AG04449 (cell line): ENCODE results near the gene TUBA3D.
"Not testable (repeated sequence)": the region's sequence is repeated elsewhere in the genome, so short reads cannot be mapped to it uniquely, and the experiment has no call there.

Source experiments
- CTCF ChIA-PET: fragments of 350-600 bp; formaldehyde crosslinking; extraction: SDS; loops from one replicate; lab custom pipeline; 2021; ENCODE audit warnings: antibody characterized with exemption; lab: Yijun Ruan, JAX
- POLR2A ChIA-PET: fragments of 400-600, 350-600 bp; formaldehyde crosslinking; extraction: SDS; loops from one replicate; lab custom pipeline; 2020; ENCODE audit warnings: antibody characterized with exemption, inconsistent platforms; lab: Yijun Ruan, JAX
- DNase-seq: peaks from one replicate; pipeline ENCODE4 v3.0.0-alpha.2; 2010; ENCODE audit warnings: low read depth, low spot score
- H3K4me3 ChIP-seq: 2 replicates; pipeline ENCODE4 v1.5.1; 2011; ENCODE audit warnings: low read depth, mild to moderate bottlenecking, control low read depth, low read length

Gene TUBA3D

DNA sequence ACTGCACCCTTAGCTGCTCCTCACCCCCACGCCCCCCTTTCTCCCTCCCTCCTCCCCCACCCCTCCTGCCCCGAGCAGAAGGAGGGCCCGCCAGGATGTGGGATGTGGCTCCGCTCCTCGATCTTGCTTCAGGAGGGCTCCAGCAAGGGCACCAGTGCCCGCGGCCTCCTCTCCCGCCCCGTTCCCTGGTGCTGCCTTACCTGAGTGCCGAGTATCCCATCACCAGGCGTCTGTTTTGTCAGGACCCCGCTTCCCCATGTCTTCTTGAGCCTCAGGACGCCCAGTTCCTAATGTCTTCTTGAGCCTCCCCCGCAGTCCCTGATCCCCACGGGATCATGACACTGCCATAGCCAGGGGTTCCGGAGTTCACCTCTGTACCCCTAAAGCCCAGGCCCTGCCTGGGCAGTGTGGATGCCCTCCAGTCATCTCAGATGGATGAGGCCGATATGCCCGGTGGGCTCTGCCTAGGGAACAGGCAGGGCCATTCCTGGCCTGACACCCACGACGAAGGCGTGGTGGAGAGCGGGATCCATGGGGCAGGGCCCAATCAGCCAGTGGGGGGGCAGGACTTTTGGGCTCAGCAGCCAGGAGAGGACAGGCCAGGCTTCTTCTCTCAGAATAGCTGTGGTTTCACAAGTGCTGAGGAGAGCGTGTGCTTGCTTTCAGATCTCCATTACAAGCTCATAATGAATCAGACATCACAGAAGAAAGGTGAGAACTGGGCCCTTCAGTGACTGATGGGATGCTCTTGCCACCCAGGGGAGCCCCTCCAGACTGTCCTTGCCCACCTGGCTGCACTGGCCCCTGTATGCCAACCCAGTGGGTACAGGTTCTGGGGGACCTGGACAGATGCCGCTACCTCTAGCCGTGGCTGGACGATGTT lies 53.3 kb downstream of the TUBA3D start:
- CTCF ChIA-PET, DNase-seq, POLR2A ChIA-PET, H3K4me3 ChIP-seq: not testable (repeated sequence)

- POLR2A ChIA-PET, DNase-seq, CTCF ChIA-PET, H3K4me3 ChIP-seq: not testable (repeated sequence)
Observed at GRCh38 chr2:131529864-131530445, 54.0 kb downstream of the TUBA3D start.

GRCh38 chr2:131530626-131531344 lies 54.9 kb downstream of the TUBA3D start:
- H3K4me3 ChIP-seq, DNase-seq, POLR2A ChIA-PET, CTCF ChIA-PET: not testable (repeated sequence)

DNA sequence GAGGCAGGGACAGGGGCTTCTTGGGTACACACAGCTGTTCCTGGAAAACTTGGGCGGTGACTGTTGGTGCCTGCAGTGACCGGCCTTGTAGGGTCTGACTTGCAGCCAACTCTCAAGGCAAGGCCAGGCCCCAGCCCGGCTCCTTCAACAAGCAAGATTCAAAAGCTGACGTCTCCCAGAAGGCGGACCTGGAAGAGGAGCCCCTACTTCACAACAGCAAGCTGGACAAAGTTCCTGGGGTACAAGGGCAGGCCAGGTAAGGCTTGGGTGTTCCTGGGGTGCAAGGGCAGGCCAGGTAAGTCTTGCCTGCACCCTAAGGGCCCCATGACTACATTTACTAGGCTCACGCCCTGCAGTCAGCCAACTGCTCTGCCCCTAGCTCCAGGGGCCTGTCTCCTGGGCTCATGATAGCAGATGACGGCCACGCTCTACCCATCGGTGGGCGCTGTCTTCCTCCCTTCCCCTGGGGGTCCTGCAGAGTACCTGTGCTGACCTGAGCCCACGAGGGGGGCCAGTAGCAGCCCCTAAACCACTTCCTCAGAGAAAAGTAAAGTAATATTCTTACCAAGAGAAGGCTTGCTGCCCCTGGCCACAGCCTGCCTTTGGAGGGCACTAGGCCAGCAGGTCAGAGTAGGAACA lies 55.7 kb downstream of the TUBA3D start:
- POLR2A ChIA-PET, CTCF ChIA-PET, DNase-seq, H3K4me3 ChIP-seq: not testable (repeated sequence)
